Chondrocyte (in vitro differentiated cells): ENCODE data around the gene IFT74. TPM values are rescaled to one million over a fixed set of nuclear protein-coding genes. Genes with fewer than 3 reads are reported as not detected.

Source experiments
- DNase-seq: peaks from one replicate; pipeline ENCODE4 v3.0.0; 2021; ENCODE audit warnings: mixed read lengths, low spot score
- H3K27ac Mint-ChIP-seq: one replicate; pipeline ENCODE4 v1.8.0; 2021; ENCODE audit warnings: mild to moderate bottlenecking, moderate library complexity, mixed read lengths; ENCODE audit not compliant: unreplicated experiment
- H3K27me3 Mint-ChIP-seq: 2 replicates; pipeline ENCODE4 v1.8.0; 2021; ENCODE audit warnings: low read depth, mixed read lengths
- H3K36me3 Mint-ChIP-seq: 2 replicates; pipeline ENCODE4 v1.8.0; 2021; ENCODE audit warnings: low read depth, mixed read lengths
- H3K4me1 Mint-ChIP-seq: 2 replicates; pipeline ENCODE4 v1.8.0; 2021; ENCODE audit warnings: low read depth, mild to moderate bottlenecking, mixed read lengths
- H3K4me3 Mint-ChIP-seq: one replicate; pipeline ENCODE4 v1.8.0; 2021; ENCODE audit warnings: mild to moderate bottlenecking, moderate library complexity, mixed read lengths; ENCODE audit not compliant: unreplicated experiment
- H3K9me3 Mint-ChIP-seq: 2 replicates; pipeline ENCODE4 v1.8.0; 2021; ENCODE audit warnings: low read depth, mixed read lengths
- CTCF ChIP-seq: fragments of 200-600 bp; sonication (generic); IDR thresholded peaks from 2 replicates; pipeline ENCODE4 v1.5.0; 2021; ENCODE audit warnings: antibody characterized with exemption, mild to moderate bottlenecking, moderate library complexity
- total RNA-seq: library from RNA; stranded (reverse); gene quantifications from 3 replicates; pipeline ENCODE4 v1.2.1, GENCODE V29; 2021

Gene IFT74
- total RNA-seq, 1 donor from 2014 or later = 10.3 TPM

GRCh38 chr9:27047136-27047535 lies 90.9 kb downstream of the IFT74 start:
- Mint-ChIP-seq H3K36me3 (peaks cover 3% of the 10 kb centered on the region), H3K4me1 (no peaks in the 10 kb centered on the region), H3K27ac (no peak overlapping the region), H3K4me3 (no peak overlapping the region), H3K9me3 (no peaks in the 10 kb centered on the region), H3K27me3 (no peaks in the 10 kb centered on the region)
- TF ChIP-seq CTCF = no peak
- DNase-seq = no peak

- Mint-ChIP-seq H3K9me3 (no peaks in the 10 kb centered on the region), H3K27ac (no peak overlapping the region), H3K27me3 (no peaks in the 10 kb centered on the region), H3K4me3 (no peak overlapping the region), H3K4me1 (peaks cover 3% of the 10 kb centered on the region), H3K36me3 (peaks cover 2% of the 10 kb centered on the region)
- TF ChIP-seq CTCF = no peak
- no peak for DNase-seq
These were observed 97.3 kb downstream of the IFT74 start for GRCh38 chr9:27053369-27054022.

GRCh38 chr9:27054125-27054524 lies 97.9 kb downstream of the IFT74 start:
- no peak for DNase-seq
- no peaks in the 10 kb centered on the region for H3K9me3 Mint-ChIP-seq
- H3K36me3 Mint-ChIP-seq = peaks cover 3% of the 10 kb centered on the region
- H3K27me3 Mint-ChIP-seq = no peaks in the 10 kb centered on the region
- TF ChIP-seq CTCF = no peak
- H3K4me1 Mint-ChIP-seq = peaks cover 3% of the 10 kb centered on the region
- no peak overlapping the region for H3K27ac Mint-ChIP-seq
- H3K4me3 Mint-ChIP-seq = no peak overlapping the region

GRCh38 chr9:27054841-27055240 lies 98.6 kb downstream of the IFT74 start:
- Mint-ChIP-seq H3K9me3 (no peaks in the 10 kb centered on the region), H3K27me3 (no peaks in the 10 kb centered on the region), H3K27ac (no peak overlapping the region), H3K4me1 (peaks cover 3% of the 10 kb centered on the region), H3K4me3 (no peak overlapping the region), H3K36me3 (peaks cover 3% of the 10 kb centered on the region)
- no peak for TF ChIP-seq CTCF
- no peak for DNase-seq

- no peak overlapping the region for H3K4me3 Mint-ChIP-seq
- TF ChIP-seq CTCF = no peak
- H3K9me3 Mint-ChIP-seq = no peaks in the 10 kb centered on the region
- peaks cover 8% of the 10 kb centered on the region for H3K36me3 Mint-ChIP-seq
- no peaks in the 10 kb centered on the region for H3K27me3 Mint-ChIP-seq
- no peak overlapping the region for H3K27ac Mint-ChIP-seq
- DNase-seq = no peak
- H3K4me1 Mint-ChIP-seq = no peaks in the 10 kb centered on the region
These were observed 103.2 kb downstream of the IFT74 start for GRCh38 chr9:27059412-27059811.
